HCT116 (cell line): Measurements from ENCODE around the gene PSME1. TPM values are rescaled to one million over a fixed set of nuclear protein-coding genes. Genes with fewer than 3 reads are reported as not detected.

Source experiments
- ATAC-seq: fragments of 200-7000 bp; cut with Tn5 transposase; 2 replicates; pipeline ENCODE4 v1.9.1; 2020; ENCODE audit warnings: mild to moderate bottlenecking, moderate library complexity
- BruUV-seq: library from RNA; stranded (reverse); fragments of 400-500 nt; replicated peaks from 2 replicates; lab custom pipeline; 2021; lab: Mats Ljungman, UMichigan
- CTCF ChIA-PET: fragments of 300-600 bp; sonication (Branson Sonifier 250); formaldehyde crosslinking; loops from one replicate; lab custom pipeline; 2021; ENCODE audit warnings: antibody characterized with exemption; lab: Charles Lee
- POLR2A ChIA-PET: fragments of 300-600, 350-600 bp; sonication (Branson Sonifier 250); formaldehyde crosslinking; loops from one replicate; lab custom pipeline; 2021; ENCODE audit warnings: antibody characterized with exemption; lab: Charles Lee
- RAD21 ChIA-PET, 2 experiments: fragments of 300-600 bp; sonication (Branson Sonifier 250); formaldehyde crosslinking; loops; one replicate each; lab custom pipeline; 2023; ENCODE audit warnings: low total read pairs in 2 of 2; ENCODE audit not compliant: uncharacterized antibody in 2 of 2, unreplicated experiment in 2 of 2, low non-redundant PET in 1 of 2; lab: Charles Lee
- DNase-seq: peaks from one replicate; pipeline ENCODE4 v3.0.0-alpha.2; 2010; ENCODE audit warnings: low read depth, low spot score
- H2AFZ ChIP-seq: fragments of 200-600 bp; shearing (Covaris generic), sonication (generic); 2 replicates; pipeline ENCODE4 v1.6.1; 2017; ENCODE audit warnings: low read depth, mixed run types, mixed read lengths, antibody characterized with exemption, low read length; ENCODE audit not compliant: poor library complexity, severe bottlenecking
- H3K27ac ChIP-seq: 2 replicates; pipeline ENCODE4 v1.5.1; 2012; ENCODE audit warnings: low read depth, low read length
- H3K27me3 ChIP-seq: fragments of 200-600 bp; sonication (generic); 2 replicates; pipeline ENCODE4 v1.6.1; 2016; ENCODE audit warnings: mixed run types, low read length, mixed read lengths; ENCODE audit not compliant: insufficient read depth
- H3K36me3 ChIP-seq, 2 experiments: fragments of 200-500 bp in 1 of 2; fragments of 200-600 bp in 1 of 2; sonication (Bioruptor generic) in 1 of 2; sonication (generic) in 1 of 2; 2 replicates each; pipeline versions ENCODE4 v1.5.1 to v1.6.1; 2014 to 2016; ENCODE audit warnings: low read length in 2 of 2, inconsistent platforms in 1 of 2, mixed read lengths in 1 of 2, mixed run types in 1 of 2; ENCODE audit not compliant: insufficient read depth in 2 of 2, control insufficient read depth in 1 of 2
- H3K4me1 ChIP-seq, 2 experiments: fragments of 200-600 bp in 1 of 2; sonication (generic) in 1 of 2; 2 replicates each; pipeline versions ENCODE4 v1.5.1 to v1.6.1; 2012 to 2017; ENCODE audit warnings: low read length in 2 of 2, inconsistent platforms in 1 of 2, mild to moderate bottlenecking in 1 of 2, mixed read lengths in 1 of 2, mixed run types in 1 of 2, moderate library complexity in 1 of 2; ENCODE audit not compliant: insufficient read depth in 2 of 2, control insufficient read depth in 1 of 2
- H3K4me2 ChIP-seq: fragments of 200-600 bp; sonication (generic); 2 replicates; pipeline ENCODE4 v1.6.1; 2017; ENCODE audit warnings: mixed run types, low read length, mixed read lengths
- H3K4me3 ChIP-seq, 2 experiments: fragments of 200-600 bp in 1 of 2; sonication (generic) in 1 of 2; replicated peaks in 1 of 2; 2 replicates each; pipeline ENCODE4 v1.5.1; 2011 to 2016; ENCODE audit warnings: low read length in 2 of 2, control low read depth in 1 of 2, low read depth in 1 of 2, mild to moderate bottlenecking in 1 of 2, mixed read lengths in 1 of 2, mixed run types in 1 of 2
- H3K79me2 ChIP-seq: fragments of 200-600 bp; sonication (generic); 2 replicates; pipeline ENCODE4 v1.6.1; 2017; ENCODE audit warnings: mild to moderate bottlenecking, mixed run types, low read length, moderate library complexity, mixed read lengths; ENCODE audit not compliant: insufficient read depth
- H3K9ac ChIP-seq: fragments of 200-600 bp; sonication (generic); 2 replicates; pipeline ENCODE4 v1.6.1; 2016; ENCODE audit warnings: low read length, mixed read lengths
- H3K9me2 ChIP-seq: fragments of 200-600 bp; sonication (generic), shearing (Covaris generic); 2 replicates; pipeline ENCODE4 v1.6.1; 2017; ENCODE audit warnings: mixed run types, mild to moderate bottlenecking, moderate library complexity; ENCODE audit not compliant: insufficient read depth
- H3K9me3 ChIP-seq, 2 experiments: fragments of 200-500 bp in 1 of 2; fragments of 200-600 bp in 1 of 2; sonication (Bioruptor generic) in 1 of 2; sonication (generic) in 1 of 2; 2 replicates each; pipeline ENCODE4 v1.6.1; 2014 to 2017; ENCODE audit warnings: low read length in 2 of 2, mixed read lengths in 2 of 2, inconsistent platforms in 1 of 2, low read depth in 1 of 2, mild to moderate bottlenecking in 1 of 2, mixed run types in 1 of 2, moderate library complexity in 1 of 2; ENCODE audit not compliant: control insufficient read depth in 1 of 2, insufficient read depth in 1 of 2
- H4K20me1 ChIP-seq: fragments of 200-600 bp; sonication (generic), shearing (Covaris generic); 2 replicates; pipeline ENCODE4 v1.6.1; 2017; ENCODE audit warnings: mixed run types, mild to moderate bottlenecking, moderate library complexity; ENCODE audit not compliant: insufficient read depth
- ATF3 ChIP-seq: IDR thresholded peaks from 2 replicates; pipeline ENCODE4 v1.6.1; 2012
- CBX3 ChIP-seq: IDR thresholded peaks from 2 replicates; pipeline ENCODE4 v1.6.1; 2012; ENCODE audit warnings: low read depth
- CEBPB ChIP-seq: IDR thresholded peaks from 2 replicates; pipeline ENCODE4 v1.6.1; 2012; ENCODE audit warnings: low read depth
- EGR1 ChIP-seq: IDR thresholded peaks from 2 replicates; pipeline ENCODE4 v1.6.1; 2012; ENCODE audit warnings: low read depth
- ELF1 ChIP-seq: IDR thresholded peaks from 2 replicates; pipeline ENCODE4 v1.6.1; 2012; ENCODE audit warnings: low read depth, borderline replicate concordance
- EZH2 ChIP-seq: fragments of 200-600 bp; sonication (generic); IDR thresholded peaks from 2 replicates; pipeline ENCODE4 v1.6.1; 2017; ENCODE audit warnings: antibody characterized with exemption, mixed run types
- EZH2phosphoT487 ChIP-seq: fragments of 200-600 bp; IDR thresholded peaks from 2 replicates; pipeline ENCODE4 v1.6.1; 2018; ENCODE audit warnings: antibody characterized with exemption, borderline replicate concordance
- FOSL1 ChIP-seq: IDR thresholded peaks from 2 replicates; pipeline ENCODE4 v1.6.1; 2012; ENCODE audit warnings: low read depth
- JUND ChIP-seq: IDR thresholded peaks from 2 replicates; pipeline ENCODE4 v1.6.1; 2012
- POLR2A ChIP-seq: IDR thresholded peaks from 2 replicates; pipeline ENCODE4 v1.7.0; 2011; ENCODE audit warnings: borderline replicate concordance; ENCODE audit not compliant: insufficient read depth, insufficient read length; ENCODE audit errors: extremely low read depth
- RAD21 ChIP-seq: IDR thresholded peaks from 2 replicates; pipeline ENCODE4 v1.6.1; 2012; ENCODE audit warnings: low read depth, mild to moderate bottlenecking
- REST ChIP-seq: IDR thresholded peaks from 2 replicates; pipeline ENCODE4 v1.6.1; 2012; ENCODE audit warnings: low read depth
- SRF ChIP-seq: IDR thresholded peaks from 2 replicates; pipeline ENCODE4 v1.6.1; 2012; ENCODE audit warnings: low read depth
- TCF7L2 ChIP-seq: IDR thresholded peaks from 2 replicates; pipeline ENCODE4 v1.7.0; 2011; ENCODE audit warnings: borderline replicate concordance, inconsistent platforms; ENCODE audit not compliant: insufficient read depth, insufficient read length; ENCODE audit errors: extremely low read depth
- YY1 ChIP-seq: IDR thresholded peaks from 2 replicates; pipeline ENCODE4 v1.6.1; 2011; ENCODE audit warnings: low read length, low read depth, moderate library complexity, mild to moderate bottlenecking; ENCODE audit not compliant: insufficient replicate concordance; ENCODE audit errors: extremely low read depth
- ZFX ChIP-seq: fragments of 450-650 bp; IDR thresholded peaks from 2 replicates; pipeline ENCODE4 v1.6.1; 2017
- ZNF274 ChIP-seq: fragments of 200-500 bp; sonication (Bioruptor generic); IDR thresholded peaks from 2 replicates; pipeline ENCODE4 v1.6.1; 2014; ENCODE audit warnings: mild to moderate bottlenecking, low read depth, low read length, inconsistent platforms
- intact Hi-C: fragments of 100-400 bp; cut with micrococcal nuclease; formaldehyde crosslinking; loops from 2 replicates; pipeline ENCODE4 v1.10.0; 2022
- total RNA-seq: library from RNA; stranded (reverse); gene quantifications from one replicate; pipeline ENCODE4 v1.2.1, GENCODE V29; 2021; ENCODE audit not compliant: unreplicated experiment

The PSME1 gene
- total RNA-seq, 1 experiment from 2014 or later: 174 TPM

- TF ChIP-seq REST (no peak), YY1 (no peak), FOSL1 (no peak), TCF7L2 (no peak), ZNF274 (no peak), ATF3 (no peak)
These were observed 43.4 kb downstream of the PSME1 start (continued) for GRCh38 chr14:24179294-24179960.

- ChIA-PET POLR2A (interaction anchor here (1.0 to 1.4 kb wide), 2 partner anchors 19 to 34 kb away, joined by 3 to 5 read pairs; partner anchors contain the start of genes IRF9 and PSME2), RAD21 (no interaction called here), CTCF (interaction anchor here (2.2 kb wide), 1 partner anchor 19 kb away, joined by 5 read pairs; the partner anchor contains the start of gene IRF9)
- Histone ChIP-seq H3K9me2 (no peaks in the 10 kb centered on the region), H3K79me2 (peaks cover 5% of the 10 kb centered on the region; the same call in 1 of the 2 replicates), H3K4me2 (no peak overlapping the region), H3K4me3 (no peak overlapping the region), H3K27me3 (no peaks in the 10 kb centered on the region), H3K27ac (no peak overlapping the region), H3K4me1 (no peaks in the 10 kb centered on the region), H3K9ac (no peak overlapping the region), H3K9me3 (no peaks in the 10 kb centered on the region), H3K36me3 (peaks cover 26 to 40% of the 10 kb centered on the region in 2 experiments; a peak in 3 of 4 replicates), H4K20me1 (no peaks in the 10 kb centered on the region), H2AFZ (no peak overlapping the region)
- 0 out of 2 replicates have a peak, but pooled peaks have one; percentile 2 for ATAC-seq
- intact Hi-C loops: no loop called here
- no peak for DNase-seq
- BruUV-seq: no TSS peak
- TF ChIP-seq EZH2 (no peak), RAD21 (no peak), POLR2A (no peak), YY1 (no peak), ELF1 (no peak), EGR1 (no peak), CEBPB (no peak), EZH2phosphoT487 (no peak), SRF (no peak), ZNF274 (no peak), JUND (no peak), ATF3 (no peak), FOSL1 (no peak), CBX3 (no peak), ZFX (no peak)
These were observed 44.2 kb downstream of the PSME1 start for GRCh38 chr14:24179961-24180796.
